ENCODE results near the gene ID1. TPM values are rescaled to one million over a fixed set of nuclear protein-coding genes. Genes with fewer than 3 reads are reported as not detected.

ID1 gene
- total and polyA plus RNA-seq, 2 of the 13 experiments (the other 11 are each of a cell fraction or from before 2014, with no cell fraction given): 320 to 419 TPM

DNA sequence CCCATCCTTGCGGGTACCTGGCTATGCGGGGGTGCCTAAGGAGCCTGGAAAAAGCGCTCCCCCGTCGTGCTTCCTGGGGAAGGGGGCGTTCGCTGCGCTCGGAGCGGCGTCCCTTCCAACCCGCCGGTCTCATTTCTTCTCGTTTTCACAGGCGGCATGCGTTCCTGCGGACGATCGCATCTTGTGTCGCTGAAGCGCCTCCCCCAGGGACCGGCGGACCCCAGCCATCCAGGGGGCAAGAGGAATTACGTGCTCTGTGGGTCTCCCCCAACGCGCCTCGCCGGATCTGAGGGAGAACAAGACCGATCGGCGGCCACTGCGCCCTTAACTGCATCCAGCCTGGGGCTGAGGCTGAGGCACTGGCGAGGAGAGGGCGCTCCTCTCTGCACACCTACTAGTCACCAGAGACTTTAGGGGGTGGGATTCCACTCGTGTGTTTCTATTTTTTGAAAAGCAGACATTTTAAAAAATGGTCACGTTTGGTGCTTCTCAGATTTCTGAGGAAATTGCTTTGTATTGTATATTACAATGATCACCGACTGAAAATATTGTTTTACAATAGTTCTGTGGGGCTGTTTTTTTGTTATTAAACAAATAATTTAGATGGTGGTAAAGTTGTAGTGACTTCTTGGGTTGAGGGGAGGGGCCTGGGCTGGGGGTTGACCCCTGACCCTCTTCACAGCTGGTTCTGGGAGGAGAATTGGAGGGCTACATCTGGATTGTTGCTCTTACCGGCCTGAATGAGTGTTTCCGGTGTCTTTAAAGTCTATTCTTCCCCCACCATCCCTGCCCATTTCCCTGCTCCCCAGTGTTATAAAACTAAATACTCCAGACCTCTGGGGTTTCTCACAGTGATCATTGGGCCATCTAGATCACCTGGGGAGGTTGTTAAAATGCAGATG lies 1.1 kb downstream of the ID1 start (continued):
- TF ChIP-seq ZEB1 (IDR thresholded peaks at IDR 0.05; ENCODE audit: insufficient replicate concordance, low read depth) (no peak), ZNF329 (CRISPR knock-in tag; IDR thresholded peaks at IDR 0.05; ENCODE audit: low read depth) (peak; percentile 23; the same call in 1 of the 2 replicates), ETV6 (CRISPR knock-in tag; conservative IDR thresholded peaks at IDR 0.05) (peak; percentile 19; the same call in 1 of the 2 replicates), HDAC2 (CRISPR knock-in tag; IDR thresholded peaks at IDR 0.05) (peak; percentile 9; the same call in 1 of the 2 replicates), ARHGAP35 (CRISPR knock-in tag; IDR thresholded peaks at IDR 0.05; ENCODE audit: borderline replicate concordance) (peak; percentile 69; the same call in 1 of the 2 replicates), ZNF136 (CRISPR knock-in tag; IDR thresholded peaks at IDR 0.05; ENCODE audit: low read depth) (0 out of 2 replicates have a peak, but pooled peaks have one; percentile 74), KDM5B (CRISPR knock-in tag; IDR thresholded peaks at IDR 0.05; ENCODE audit: borderline replicate concordance) (peak; percentile 1; the same call in 1 of the 2 replicates), XRCC5 (optimal IDR thresholded peaks at IDR 0.05; ENCODE audit: low read length) (peak; percentile 57), RELA (CRISPR knock-in tag; IDR thresholded peaks at IDR 0.05) (no peak)
- TF ChIP-seq, protein P1, sequence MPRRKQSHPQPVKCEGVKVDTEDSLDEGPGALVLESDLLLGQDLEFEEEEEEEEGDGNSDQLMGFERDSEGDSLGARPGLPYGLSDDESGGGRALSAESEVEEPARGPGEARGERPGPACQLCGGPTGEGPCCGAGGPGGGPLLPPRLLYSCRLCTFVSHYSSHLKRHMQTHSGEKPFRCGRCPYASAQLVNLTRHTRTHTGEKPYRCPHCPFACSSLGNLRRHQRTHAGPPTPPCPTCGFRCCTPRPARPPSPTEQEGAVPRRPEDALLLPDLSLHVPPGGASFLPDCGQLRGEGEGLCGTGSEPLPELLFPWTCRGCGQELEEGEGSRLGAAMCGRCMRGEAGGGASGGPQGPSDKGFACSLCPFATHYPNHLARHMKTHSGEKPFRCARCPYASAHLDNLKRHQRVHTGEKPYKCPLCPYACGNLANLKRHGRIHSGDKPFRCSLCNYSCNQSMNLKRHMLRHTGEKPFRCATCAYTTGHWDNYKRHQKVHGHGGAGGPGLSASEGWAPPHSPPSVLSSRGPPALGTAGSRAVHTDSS (CRISPR knock-in tag; conservative IDR thresholded peaks at IDR 0.05): 0 out of 2 replicates have a peak, but pooled peaks have one; percentile 79
- TF ChIP-seq, protein P2, sequence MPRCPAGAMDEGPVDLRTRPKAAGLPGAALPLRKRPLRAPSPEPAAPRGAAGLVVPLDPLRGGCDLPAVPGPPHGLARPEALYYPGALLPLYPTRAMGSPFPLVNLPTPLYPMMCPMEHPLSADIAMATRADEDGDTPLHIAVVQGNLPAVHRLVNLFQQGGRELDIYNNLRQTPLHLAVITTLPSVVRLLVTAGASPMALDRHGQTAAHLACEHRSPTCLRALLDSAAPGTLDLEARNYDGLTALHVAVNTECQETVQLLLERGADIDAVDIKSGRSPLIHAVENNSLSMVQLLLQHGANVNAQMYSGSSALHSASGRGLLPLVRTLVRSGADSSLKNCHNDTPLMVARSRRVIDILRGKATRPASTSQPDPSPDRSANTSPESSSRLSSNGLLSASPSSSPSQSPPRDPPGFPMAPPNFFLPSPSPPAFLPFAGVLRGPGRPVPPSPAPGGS (CRISPR knock-in tag; IDR thresholded peaks at IDR 0.05): no peak; the same call in 1 of the 2 replicates
- TF ChIP-seq, protein P3, sequence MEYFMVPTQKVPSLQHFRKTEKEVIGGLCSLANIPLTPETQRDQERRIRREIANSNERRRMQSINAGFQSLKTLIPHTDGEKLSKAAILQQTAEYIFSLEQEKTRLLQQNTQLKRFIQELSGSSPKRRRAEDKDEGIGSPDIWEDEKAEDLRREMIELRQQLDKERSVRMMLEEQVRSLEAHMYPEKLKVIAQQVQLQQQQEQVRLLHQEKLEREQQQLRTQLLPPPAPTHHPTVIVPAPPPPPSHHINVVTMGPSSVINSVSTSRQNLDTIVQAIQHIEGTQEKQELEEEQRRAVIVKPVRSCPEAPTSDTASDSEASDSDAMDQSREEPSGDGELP (IDR thresholded peaks at IDR 0.05; ENCODE audit: borderline replicate concordance, low read depth): peak; percentile 90
- TF ChIP-seq, protein P4, sequence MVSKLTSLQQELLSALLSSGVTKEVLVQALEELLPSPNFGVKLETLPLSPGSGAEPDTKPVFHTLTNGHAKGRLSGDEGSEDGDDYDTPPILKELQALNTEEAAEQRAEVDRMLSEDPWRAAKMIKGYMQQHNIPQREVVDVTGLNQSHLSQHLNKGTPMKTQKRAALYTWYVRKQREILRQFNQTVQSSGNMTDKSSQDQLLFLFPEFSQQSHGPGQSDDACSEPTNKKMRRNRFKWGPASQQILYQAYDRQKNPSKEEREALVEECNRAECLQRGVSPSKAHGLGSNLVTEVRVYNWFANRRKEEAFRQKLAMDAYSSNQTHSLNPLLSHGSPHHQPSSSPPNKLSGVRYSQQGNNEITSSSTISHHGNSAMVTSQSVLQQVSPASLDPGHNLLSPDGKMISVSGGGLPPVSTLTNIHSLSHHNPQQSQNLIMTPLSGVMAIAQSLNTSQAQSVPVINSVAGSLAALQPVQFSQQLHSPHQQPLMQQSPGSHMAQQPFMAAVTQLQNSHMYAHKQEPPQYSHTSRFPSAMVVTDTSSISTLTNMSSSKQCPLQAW (CRISPR knock-in tag; IDR thresholded peaks at IDR 0.05): no peak
- TF ChIP-seq, protein P5, sequence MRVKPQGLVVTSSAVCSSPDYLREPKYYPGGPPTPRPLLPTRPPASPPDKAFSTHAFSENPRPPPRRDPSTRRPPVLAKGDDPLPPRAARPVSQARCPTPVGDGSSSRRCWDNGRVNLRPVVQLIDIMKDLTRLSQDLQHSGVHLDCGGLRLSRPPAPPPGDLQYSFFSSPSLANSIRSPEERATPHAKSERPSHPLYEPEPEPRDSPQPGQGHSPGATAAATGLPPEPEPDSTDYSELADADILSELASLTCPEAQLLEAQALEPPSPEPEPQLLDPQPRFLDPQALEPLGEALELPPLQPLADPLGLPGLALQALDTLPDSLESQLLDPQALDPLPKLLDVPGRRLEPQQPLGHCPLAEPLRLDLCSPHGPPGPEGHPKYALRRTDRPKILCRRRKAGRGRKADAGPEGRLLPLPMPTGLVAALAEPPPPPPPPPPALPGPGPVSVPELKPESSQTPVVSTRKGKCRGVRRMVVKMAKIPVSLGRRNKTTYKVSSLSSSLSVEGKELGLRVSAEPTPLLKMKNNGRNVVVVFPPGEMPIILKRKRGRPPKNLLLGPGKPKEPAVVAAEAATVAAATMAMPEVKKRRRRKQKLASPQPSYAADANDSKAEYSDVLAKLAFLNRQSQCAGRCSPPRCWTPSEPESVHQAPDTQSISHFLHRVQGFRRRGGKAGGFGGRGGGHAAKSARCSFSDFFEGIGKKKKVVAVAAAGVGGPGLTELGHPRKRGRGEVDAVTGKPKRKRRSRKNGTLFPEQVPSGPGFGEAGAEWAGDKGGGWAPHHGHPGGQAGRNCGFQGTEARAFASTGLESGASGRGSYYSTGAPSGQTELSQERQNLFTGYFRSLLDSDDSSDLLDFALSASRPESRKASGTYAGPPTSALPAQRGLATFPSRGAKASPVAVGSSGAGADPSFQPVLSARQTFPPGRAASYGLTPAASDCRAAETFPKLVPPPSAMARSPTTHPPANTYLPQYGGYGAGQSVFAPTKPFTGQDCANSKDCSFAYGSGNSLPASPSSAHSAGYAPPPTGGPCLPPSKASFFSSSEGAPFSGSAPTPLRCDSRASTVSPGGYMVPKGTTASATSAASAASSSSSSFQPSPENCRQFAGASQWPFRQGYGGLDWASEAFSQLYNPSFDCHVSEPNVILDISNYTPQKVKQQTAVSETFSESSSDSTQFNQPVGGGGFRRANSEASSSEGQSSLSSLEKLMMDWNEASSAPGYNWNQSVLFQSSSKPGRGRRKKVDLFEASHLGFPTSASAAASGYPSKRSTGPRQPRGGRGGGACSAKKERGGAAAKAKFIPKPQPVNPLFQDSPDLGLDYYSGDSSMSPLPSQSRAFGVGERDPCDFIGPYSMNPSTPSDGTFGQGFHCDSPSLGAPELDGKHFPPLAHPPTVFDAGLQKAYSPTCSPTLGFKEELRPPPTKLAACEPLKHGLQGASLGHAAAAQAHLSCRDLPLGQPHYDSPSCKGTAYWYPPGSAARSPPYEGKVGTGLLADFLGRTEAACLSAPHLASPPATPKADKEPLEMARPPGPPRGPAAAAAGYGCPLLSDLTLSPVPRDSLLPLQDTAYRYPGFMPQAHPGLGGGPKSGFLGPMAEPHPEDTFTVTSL (CRISPR knock-in tag; IDR thresholded peaks at IDR 0.05; ENCODE audit: borderline replicate concordance): peak; percentile 36; the same call in 1 of the 2 replicates
- TF ChIP-seq, protein P6, sequence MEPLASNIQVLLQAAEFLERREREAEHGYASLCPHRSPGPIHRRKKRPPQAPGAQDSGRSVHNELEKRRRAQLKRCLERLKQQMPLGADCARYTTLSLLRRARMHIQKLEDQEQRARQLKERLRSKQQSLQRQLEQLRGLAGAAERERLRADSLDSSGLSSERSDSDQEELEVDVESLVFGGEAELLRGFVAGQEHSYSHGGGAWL (CRISPR knock-in tag; IDR thresholded peaks at IDR 0.05): no peak

Measured in HepG2 (cell line).